Jurkat, Clone E6-1 (cell line): ENCODE data around the gene MEDAG. TPM values are rescaled to one million over a fixed set of nuclear protein-coding genes. Genes with fewer than 3 reads are reported as not detected.

Source experiments
- DNase-seq: peaks from one replicate; pipeline ENCODE4 v3.0.0-alpha.2; 2011; ENCODE audit warnings: low read depth, low spot score
- H3K4me3 ChIP-seq: 2 replicates; pipeline ENCODE4 v1.5.1; 2011; ENCODE audit warnings: mild to moderate bottlenecking, low read length, control low read depth, moderate library complexity
- polyA plus RNA-seq: library from polyadenylated mRNA; unstranded; fragments of >200 nt; gene quantifications from one replicate; pipeline ENCODE4 v1.2.1, GENCODE V29; 2012; ENCODE audit warnings: missing spikeins; ENCODE audit not compliant: insufficient read length, insufficient read depth

The MEDAG gene
- not detected for polyA plus RNA-seq

- no peak within 1 kb of the TSS for H3K4me3 ChIP-seq
- no peak for DNase-seq
Measured at GRCh38 chr13:30905932-30906383, at the start of gene MEDAG. Gene MEDAG (plus strand): TSS chr13:30906271. CDS start chr13:30906516, 245 bp downstream.

GRCh38 chr13:30857018-30857417, 49.1 kb upstream of the MEDAG start:
- DNase-seq, result no peak
- H3K4me3 ChIP-seq, result no peak overlapping the region

- no peak overlapping the region for H3K4me3 ChIP-seq
- no peak for DNase-seq
Measured at GRCh38 chr13:30857636-30858035, 48.4 kb upstream of the MEDAG start.

- DNase-seq, result no peak
Measured at GRCh38 chr13:30859326-30859725, 46.7 kb upstream of the MEDAG start.

GRCh38 chr13:30861163-30861562, 44.9 kb upstream of the MEDAG start:
- no peak for DNase-seq
- no peak overlapping the region for H3K4me3 ChIP-seq

More at GRCh38 chr13:30859326-30859725, 46.7 kb upstream of the MEDAG start:
- H3K4me3 ChIP-seq, result no peak overlapping the region

GRCh38 chr13:30861836-30862467, 44.1 kb upstream of the MEDAG start:
- H3K4me3 ChIP-seq, result no peak overlapping the region

GRCh38 chr13:30862707-30863106, 43.4 kb upstream of the MEDAG start:
- no peak overlapping the region for H3K4me3 ChIP-seq

More at GRCh38 chr13:30861836-30862467, 44.1 kb upstream of the MEDAG start:
- DNase-seq, result no peak

GRCh38 chr13:30863231-30863630, 42.8 kb upstream of the MEDAG start:
- H3K4me3 ChIP-seq, result no peak overlapping the region
- DNase-seq, result no peak

More at GRCh38 chr13:30862707-30863106, 43.4 kb upstream of the MEDAG start:
- no peak for DNase-seq

GRCh38 chr13:30863796-30864195, 42.3 kb upstream of the MEDAG start:
- H3K4me3 ChIP-seq, result no peak overlapping the region
- DNase-seq, result no peak

DNA sequence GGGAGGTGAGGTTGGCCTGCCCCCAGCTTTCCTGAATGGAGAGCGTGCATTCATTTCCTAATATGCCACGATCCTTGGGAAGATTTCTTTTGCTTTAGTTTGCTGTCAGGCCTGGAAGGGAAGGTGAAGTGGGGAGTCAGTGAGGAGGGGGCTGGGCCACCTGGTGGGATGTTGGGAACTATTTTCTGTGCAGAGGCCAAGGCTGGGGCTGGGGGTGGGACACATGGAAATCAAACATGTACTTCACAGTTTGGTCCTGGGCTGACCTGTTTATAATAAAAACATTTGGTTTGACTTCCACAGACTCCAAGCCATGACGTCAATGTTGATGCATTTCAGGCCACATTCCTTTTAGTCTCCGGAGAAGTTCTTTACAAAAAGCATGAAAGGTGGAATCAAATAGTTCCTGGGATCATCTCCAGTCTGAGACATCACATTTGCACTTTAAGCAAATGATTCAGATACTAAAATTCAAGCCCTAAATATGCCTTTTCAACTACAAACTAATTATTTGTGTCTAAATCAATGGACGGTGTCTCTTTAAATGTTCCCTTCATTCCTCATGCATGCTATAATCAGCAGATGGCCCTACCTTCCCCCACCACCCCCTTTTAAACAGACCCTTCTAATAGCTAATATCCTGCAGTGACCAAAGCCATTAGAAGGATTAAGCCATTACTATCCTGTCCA, 41.5 kb upstream of the MEDAG start:
- no peak overlapping the region for H3K4me3 ChIP-seq
- DNase-seq, result no peak

- peak; percentile 54 for DNase-seq
- H3K4me3 ChIP-seq, result no peak overlapping the region
Measured at GRCh38 chr13:30865123-30866049, 40.7 kb upstream of the MEDAG start.

GRCh38 chr13:30866677-30867076, 39.4 kb upstream of the MEDAG start:
- no peak overlapping the region for H3K4me3 ChIP-seq
- DNase-seq, result no peak

DNA sequence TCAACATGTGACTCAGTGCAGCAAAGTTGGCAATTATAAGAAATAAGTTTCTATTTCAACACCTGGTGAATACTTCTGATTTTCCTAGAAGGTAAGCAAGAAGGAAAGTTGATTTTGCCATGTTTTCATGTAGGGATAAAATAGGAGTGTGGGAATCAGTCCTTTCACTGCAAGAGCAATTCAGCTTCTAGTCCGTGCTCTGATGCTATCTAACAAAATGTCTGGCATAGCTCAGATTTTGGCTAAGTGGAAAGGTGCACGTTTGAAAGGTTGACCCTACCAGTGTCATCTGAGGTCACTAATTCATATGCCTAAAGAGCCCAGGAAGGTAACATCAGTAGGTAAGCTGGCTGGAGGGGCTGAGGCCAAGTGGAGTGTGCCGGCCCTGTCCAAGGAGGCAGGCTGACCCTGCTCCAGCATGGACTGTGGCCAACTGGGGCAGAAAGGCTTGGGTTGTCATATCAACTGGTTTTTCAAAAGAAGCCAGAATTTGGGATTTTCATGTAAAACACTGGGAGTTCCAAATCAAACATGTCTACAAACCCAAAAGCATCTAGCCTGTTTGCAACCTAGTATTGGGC, 38.9 kb upstream of the MEDAG start:
- DNase-seq, result no peak
- no peak overlapping the region for H3K4me3 ChIP-seq

DNA sequence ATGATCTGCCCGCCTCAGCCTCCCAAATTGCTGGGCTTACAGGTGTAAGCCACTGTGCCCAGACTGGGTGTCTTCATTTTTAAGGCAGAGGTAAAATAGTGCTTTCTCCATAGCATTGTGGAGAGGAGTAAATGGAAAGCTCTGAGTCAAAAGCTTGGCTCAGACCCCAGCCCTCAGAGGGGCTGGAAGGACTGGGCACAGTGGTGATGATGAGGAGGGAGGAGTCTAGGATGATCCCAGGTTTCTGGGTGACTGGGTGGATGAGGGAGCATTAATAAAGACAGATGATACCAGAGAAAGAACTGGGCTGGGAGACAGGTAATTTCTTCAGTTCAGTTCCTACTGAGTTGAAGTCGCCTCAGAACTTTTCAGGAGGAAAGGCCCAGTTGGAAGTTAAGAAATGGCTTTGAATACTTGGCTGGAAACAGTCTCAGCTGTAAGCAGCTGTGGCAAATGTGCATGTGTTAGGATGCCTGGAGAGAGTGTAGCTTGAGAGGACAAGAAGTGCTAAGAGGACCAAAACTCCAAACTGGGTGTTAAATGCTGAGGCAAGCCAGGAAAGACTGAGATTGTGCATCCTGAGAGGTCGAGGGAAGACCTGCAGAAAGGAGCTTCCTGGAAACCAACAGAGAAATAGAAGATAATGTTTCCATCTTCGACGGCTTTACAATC, 37.1 kb upstream of the MEDAG start:
- H3K4me3 ChIP-seq, result no peak overlapping the region
- no peak for DNase-seq

GRCh38 chr13:30869491-30869890, 36.6 kb upstream of the MEDAG start:
- no peak overlapping the region for H3K4me3 ChIP-seq
- no peak for DNase-seq

DNA sequence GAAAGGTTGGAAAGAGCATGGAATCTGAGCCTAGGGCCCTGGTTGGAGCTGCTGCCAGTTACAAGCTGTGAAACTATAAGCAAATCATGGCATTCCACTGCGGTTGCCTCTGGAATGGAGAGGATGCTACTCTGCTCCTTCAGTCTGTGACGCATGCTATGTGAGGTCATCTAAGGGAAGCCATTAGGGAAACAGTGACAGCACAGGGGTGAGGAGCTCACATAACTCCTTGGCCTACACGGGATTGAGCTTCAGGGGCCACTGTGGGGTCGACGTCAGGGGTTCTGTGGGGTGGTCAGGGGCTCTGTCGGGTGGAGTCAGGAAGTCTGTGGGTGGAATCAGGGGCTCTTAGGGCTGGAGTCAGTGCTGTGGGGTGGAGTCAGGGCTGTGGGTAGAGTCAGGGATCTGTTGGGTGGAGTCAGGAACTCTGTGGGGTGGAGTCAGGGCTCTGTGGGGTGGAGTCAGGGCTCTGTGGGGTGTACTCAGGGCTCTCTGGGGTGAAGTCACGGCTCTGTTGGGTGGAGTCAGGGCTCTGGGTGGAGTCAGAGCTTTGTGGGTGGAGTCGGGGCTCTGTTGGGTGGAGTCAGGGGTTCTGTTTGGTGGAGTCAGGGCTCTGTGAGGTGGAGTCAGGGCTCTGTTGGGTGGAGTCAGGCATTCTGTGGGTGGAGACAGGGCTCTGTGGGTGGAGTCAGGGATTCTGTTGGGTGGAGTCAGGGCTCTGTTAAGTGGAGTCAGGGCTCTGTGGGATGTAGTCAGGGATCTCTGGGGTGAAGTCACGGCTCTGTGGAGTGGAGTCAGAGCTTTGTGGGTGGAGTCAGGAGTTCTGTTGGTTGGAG, 35.8 kb upstream of the MEDAG start:
- DNase-seq, result peak; percentile 60
- H3K4me3 ChIP-seq, result no peak overlapping the region; the same call in 1 of the 2 replicates

DNA sequence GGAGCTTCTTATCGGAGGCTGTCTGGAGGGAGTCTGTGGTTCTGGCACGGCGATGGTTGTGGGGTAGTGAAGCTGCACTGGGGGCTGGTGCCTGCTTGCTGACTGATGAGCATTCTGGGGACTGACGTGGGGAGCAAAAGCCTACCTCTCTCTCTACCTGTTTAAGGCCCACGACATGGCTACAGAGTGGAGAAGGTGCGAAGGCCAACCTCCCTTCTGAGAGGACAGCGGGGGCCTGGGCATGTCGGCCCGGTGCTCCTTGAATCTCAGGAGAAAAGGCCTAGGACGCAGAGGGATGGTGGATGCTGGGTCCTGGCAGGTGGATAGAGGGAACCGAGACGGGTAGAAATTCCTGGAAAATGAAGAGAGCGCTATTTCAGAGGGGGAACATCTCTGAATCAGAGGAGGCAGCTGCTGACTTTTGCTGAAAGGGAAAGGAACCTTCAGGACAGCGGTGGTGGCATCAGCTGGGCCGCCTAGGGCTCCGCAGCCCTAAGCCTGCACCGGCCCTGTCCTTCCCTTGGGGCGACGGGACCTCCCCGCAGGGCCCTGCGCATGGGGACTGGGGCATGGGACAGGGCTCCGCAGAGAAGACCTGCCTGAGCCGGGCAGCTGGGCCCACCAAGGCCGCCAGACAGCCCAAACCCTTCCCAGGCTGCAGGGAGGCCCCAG, 35.0 kb upstream of the MEDAG start:
- H3K4me3 ChIP-seq, result no peak overlapping the region
- DNase-seq, result no peak
